Parathyroid adenoma (tissue), 2 donors: ENCODE measurements around the gene ALKBH6.

Source experiments
- H2AFZ ChIP-seq: fragments of 300-600 bp; sonication (generic); one replicate; pipeline ENCODE4 v1.7.0; 2017; ENCODE audit warnings: antibody characterized with exemption, mild to moderate bottlenecking
- H3K27ac ChIP-seq: fragments of 300-600 bp; sonication (generic); one replicate; pipeline ENCODE4 v1.7.0; 2017
- H3K27me3 ChIP-seq: fragments of 300-600 bp; sonication (generic); one replicate; pipeline ENCODE4 v1.7.0; 2017; ENCODE audit warnings: low read length; ENCODE audit not compliant: control insufficient read depth, insufficient read depth
- H3K36me3 ChIP-seq: fragments of 300-600 bp; sonication (generic); one replicate; pipeline ENCODE4 v1.7.0; 2017; ENCODE audit warnings: low read length; ENCODE audit not compliant: control insufficient read depth, insufficient read depth
- H3K4me1 ChIP-seq: fragments of 300-600 bp; sonication (generic); one replicate; pipeline ENCODE4 v1.7.0; 2017; ENCODE audit warnings: control low read depth
- H3K4me2 ChIP-seq: fragments of 300-600 bp; sonication (generic); one replicate; pipeline ENCODE4 v1.7.0; 2017; ENCODE audit warnings: low read length
- H3K4me3 ChIP-seq: fragments of 300-600 bp; sonication (generic); one replicate; pipeline ENCODE4 v1.7.0; 2017; ENCODE audit warnings: low read depth, low read length
- H3K79me2 ChIP-seq: fragments of 300-600 bp; sonication (generic); one replicate; pipeline ENCODE4 v1.7.0; 2017; ENCODE audit warnings: control low read depth
- H3K9ac ChIP-seq: fragments of 300-600 bp; sonication (generic); one replicate; pipeline ENCODE4 v1.7.0; 2017; ENCODE audit warnings: mild to moderate bottlenecking
- H3K9me3 ChIP-seq: fragments of 300-600 bp; sonication (generic); one replicate; pipeline ENCODE4 v1.7.0; 2017; ENCODE audit warnings: low read length; ENCODE audit not compliant: control insufficient read depth
- TF ChIP-seq, protein P1 (sequence below): fragments of 300-600 bp; sonication (generic); IDR thresholded peaks from one replicate; pipeline ENCODE4 v1.7.0; 2017; ENCODE audit warnings: antibody characterized with exemption, mild to moderate bottlenecking
- donor health status: primary hyperparathyroidism.

ALKBH6 gene

DNA sequence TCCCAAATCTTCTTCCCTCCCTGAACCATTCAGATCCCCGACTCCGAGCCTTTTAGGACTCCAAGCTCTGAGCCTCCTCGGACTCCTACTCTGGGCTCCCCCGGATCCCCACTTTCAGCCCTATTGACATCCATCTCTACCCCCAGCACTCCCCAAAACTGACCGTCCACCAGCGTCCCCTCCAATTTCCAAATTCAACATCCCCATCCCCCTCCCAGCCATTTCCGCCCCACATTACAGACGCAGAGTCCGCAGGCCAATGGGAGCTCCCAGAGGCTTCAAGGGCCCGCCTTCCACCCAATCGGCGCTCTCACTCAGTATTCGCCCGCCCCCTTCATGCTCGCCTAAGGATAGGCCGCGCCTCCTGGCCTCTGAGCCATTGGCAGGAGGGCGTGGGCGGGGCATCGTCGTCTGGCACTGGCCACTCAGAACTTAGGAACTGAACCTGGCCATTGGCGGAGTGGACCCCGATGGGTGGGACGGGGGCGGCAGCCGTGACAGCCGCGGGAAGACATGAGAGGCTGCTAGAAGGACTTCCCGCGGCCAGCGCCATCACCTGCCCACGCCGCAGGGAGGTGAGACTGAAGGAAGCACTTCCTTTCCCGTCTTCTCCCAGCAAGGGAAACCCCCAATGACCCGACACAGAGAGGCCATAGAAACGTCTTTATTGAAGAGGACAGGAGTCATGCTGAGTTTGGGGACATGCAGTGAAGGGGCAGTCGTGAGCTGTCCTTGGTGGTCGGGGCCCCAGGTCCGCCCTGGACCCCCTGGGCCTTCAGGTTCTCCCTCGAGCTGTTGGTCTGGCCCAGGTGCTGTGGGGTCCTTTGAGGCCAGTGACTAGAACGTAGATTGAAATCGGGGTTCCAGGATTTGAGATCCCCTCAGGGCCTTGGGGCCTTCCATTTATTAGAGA is at the start of gene ALKBH6:
ALKBH6 (minus strand) TSS at position 202 of the 913 bp plus-strand sequence. CDS start 816 bp downstream, outside the sequence.
- H3K9me3 ChIP-seq, result no peaks in the 10 kb centered on the region
- peak within 1 kb of the TSS; percentile 99 for H3K4me2 ChIP-seq
- TF ChIP-seq, protein P1, sequence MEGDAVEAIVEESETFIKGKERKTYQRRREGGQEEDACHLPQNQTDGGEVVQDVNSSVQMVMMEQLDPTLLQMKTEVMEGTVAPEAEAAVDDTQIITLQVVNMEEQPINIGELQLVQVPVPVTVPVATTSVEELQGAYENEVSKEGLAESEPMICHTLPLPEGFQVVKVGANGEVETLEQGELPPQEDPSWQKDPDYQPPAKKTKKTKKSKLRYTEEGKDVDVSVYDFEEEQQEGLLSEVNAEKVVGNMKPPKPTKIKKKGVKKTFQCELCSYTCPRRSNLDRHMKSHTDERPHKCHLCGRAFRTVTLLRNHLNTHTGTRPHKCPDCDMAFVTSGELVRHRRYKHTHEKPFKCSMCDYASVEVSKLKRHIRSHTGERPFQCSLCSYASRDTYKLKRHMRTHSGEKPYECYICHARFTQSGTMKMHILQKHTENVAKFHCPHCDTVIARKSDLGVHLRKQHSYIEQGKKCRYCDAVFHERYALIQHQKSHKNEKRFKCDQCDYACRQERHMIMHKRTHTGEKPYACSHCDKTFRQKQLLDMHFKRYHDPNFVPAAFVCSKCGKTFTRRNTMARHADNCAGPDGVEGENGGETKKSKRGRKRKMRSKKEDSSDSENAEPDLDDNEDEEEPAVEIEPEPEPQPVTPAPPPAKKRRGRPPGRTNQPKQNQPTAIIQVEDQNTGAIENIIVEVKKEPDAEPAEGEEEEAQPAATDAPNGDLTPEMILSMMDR, result no peak
- peaks cover 11% of the 10 kb centered on the region for H3K4me1 ChIP-seq
- H2AFZ ChIP-seq, result peak within 1 kb of the TSS; percentile 96
- H3K27me3 ChIP-seq, result no peaks in the 10 kb centered on the region
- H3K27ac ChIP-seq, result peak within 1 kb of the TSS; percentile 81
- H3K9ac ChIP-seq, result peak within 1 kb of the TSS; percentile 82
- peak within 1 kb of the TSS; percentile 94 for H3K4me3 ChIP-seq
- no peaks in the 10 kb centered on the region for H3K36me3 ChIP-seq
- H3K79me2 ChIP-seq, result peaks cover 12% of the 10 kb centered on the region

DNA sequence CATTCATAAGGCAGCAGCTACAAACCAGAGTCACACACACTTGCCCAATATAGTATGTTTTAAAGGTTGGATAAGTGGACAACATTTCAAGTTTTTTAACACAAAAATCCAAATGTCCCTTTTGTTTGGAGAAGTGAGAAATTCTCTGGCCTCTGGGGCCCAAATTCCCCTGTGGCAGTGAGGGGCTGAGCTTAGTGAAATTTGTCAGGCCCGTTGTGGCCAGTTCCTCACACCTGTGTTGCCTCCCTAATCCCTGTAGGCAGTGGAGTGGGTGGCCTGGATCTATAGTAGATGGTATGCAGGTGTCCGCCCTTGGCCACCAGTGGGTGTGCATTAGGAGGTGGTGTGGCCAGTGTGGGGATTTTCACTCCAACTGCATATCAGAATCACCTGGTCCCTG is 47.4 kb upstream of the ALKBH6 start:
- H3K9ac ChIP-seq, result no peak overlapping the region
- H3K4me1 ChIP-seq, result no peaks in the 10 kb centered on the region
- H3K4me3 ChIP-seq, result no peak overlapping the region
- no peak overlapping the region for H3K4me2 ChIP-seq
- H3K36me3 ChIP-seq, result no peaks in the 10 kb centered on the region
- H3K9me3 ChIP-seq, result no peaks in the 10 kb centered on the region
- H3K79me2 ChIP-seq, result no peaks in the 10 kb centered on the region
- TF ChIP-seq, protein P1, result no peak
- H2AFZ ChIP-seq, result no peak overlapping the region
- no peaks in the 10 kb centered on the region for H3K27me3 ChIP-seq
- H3K27ac ChIP-seq, result no peak overlapping the region

- no peaks in the 10 kb centered on the region for H3K36me3 ChIP-seq
- H3K79me2 ChIP-seq, result no peaks in the 10 kb centered on the region
- H3K4me1 ChIP-seq, result no peaks in the 10 kb centered on the region
- no peaks in the 10 kb centered on the region for H3K9me3 ChIP-seq
- H2AFZ ChIP-seq, result no peak overlapping the region
- no peak overlapping the region for H3K9ac ChIP-seq
- TF ChIP-seq, protein P1, result peak; percentile 10
- no peak overlapping the region for H3K4me2 ChIP-seq
- no peak overlapping the region for H3K27ac ChIP-seq
- H3K27me3 ChIP-seq, result no peaks in the 10 kb centered on the region
- no peak overlapping the region for H3K4me3 ChIP-seq
Observed at GRCh38 chr19:36060430-36060829, 46.4 kb upstream of the ALKBH6 start.

GRCh38 chr19:36059180-36059910 is 45.3 kb upstream of the ALKBH6 start:
- no peak overlapping the region for H3K4me3 ChIP-seq
- H3K27ac ChIP-seq, result no peak overlapping the region
- TF ChIP-seq, protein P1, result no peak
- H3K4me2 ChIP-seq, result no peak overlapping the region
- H3K79me2 ChIP-seq, result no peaks in the 10 kb centered on the region
- H3K4me1 ChIP-seq, result no peaks in the 10 kb centered on the region
- no peaks in the 10 kb centered on the region for H3K9me3 ChIP-seq
- H3K27me3 ChIP-seq, result no peaks in the 10 kb centered on the region
- H3K36me3 ChIP-seq, result no peaks in the 10 kb centered on the region
- H2AFZ ChIP-seq, result no peak overlapping the region
- H3K9ac ChIP-seq, result no peak overlapping the region
